NCI-H2107 (cell line): ENCODE data around the gene RAVER1.

Experiments used
- DNase-seq: peaks from one replicate; lab custom pipeline; 2025; lab: John Stamatoyannopoulos, UW

The RAVER1 gene

DNA sequence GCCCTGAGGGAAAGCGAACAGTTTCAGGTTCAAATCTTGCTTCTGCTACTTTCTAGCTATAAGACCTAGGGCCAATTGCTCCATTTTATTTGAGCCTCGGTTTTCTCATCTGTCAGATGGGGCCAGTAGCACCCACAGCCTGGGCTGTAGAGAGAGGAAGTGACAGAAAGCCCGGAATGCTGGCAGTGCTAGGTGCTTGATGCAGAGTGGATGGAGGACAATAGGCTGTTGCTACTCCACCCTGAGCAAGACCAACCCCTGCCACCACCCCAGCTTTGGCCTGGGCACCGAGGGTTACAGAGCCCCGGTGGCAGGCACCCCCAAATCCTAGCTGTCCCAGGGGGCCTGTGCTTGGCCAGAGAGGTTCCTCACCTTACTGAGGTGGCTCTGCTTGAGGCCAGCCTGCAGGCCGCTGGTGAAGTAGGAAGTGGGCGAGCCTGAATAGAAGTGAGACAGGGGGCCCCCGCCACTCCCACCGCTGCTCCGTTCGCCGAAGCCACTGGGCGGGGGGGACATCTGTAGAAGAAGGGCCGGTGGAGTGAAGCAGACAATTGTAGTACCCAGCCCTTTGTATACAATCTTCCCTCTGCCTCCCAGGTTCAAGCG, 15.4 kb downstream of the RAVER1 start:
- no peak for DNase-seq

DNA sequence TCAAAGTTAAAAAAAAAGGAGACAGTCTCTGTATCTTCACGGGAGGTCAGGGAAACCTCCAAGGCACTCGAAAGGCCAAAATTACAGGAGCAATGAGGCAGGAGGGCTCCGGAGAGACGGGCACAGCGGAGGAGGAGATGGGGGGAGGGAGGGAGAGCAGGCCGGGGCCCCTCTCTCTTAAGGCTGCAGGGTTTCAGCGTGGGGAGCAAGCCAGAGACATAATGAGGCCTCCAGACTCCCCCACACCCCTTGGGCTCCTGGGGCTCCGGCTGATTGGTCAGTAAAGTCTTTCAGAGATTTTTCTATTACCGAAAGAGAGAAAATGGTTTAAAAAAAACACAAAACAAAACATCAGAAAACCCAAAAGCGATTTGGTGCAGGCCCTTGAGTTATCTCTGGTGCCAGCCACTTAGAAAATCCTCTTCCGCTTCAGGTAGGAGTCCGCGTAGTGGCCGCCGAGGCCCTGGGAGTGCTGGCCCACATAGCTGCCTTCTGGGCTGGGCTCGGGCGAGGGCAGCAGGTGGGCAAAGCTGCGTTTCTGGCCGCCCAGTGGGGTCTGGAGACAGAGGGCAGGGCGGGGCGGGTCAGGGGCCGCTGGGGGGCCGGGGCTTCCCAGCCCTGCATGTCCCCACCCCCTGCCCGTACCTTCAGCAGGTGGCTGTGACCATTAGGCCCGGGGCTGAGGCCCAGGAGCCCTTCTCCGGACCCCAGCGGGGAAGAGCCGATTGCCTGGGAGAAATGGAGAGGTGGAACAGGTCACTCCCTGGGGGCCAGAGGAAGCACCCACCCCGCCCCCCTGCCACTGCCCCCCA, 16.1 kb downstream of the RAVER1 start:
- DNase-seq = no peak

DNA sequence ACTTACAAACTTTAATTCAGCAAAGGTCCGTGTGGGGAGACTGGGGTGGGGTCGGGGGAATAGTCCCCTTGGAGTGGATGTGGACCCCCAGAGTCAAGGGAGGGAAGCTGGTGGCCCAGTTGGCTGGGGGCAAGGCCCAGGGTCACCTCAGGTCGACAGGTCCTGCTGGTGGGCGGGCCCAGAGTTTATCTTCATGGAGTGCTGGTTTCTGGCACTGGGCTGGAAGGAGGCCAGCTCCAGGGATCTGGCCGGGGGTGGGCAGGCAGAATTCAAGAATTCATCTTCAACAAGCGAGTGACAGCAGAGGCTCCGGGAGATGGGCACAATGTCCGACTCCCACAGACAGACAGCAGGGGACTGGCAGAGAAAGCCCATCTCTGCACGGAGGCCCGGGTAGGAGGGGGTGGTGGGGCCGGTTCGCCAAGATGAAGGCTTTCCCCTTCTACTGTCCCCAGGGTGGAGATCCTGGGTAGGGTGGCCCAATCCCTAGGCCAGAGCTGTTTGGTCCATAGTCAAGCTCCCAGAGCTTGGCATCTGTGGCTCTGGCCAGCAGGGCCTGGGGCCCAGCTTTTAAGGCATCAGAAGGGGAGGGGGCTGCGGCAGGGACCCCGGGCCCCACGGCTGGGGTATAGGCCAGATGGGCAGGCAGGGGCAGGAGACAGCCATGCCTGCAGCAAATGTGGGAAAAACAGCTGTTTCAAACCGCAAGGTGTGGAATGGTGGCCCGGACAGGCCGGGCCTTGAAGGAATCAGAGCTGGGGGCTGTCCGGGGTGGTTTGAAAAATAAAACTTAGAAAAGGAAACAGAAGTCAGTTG, 16.9 kb downstream of the RAVER1 start:
- no peak for DNase-seq

DNA sequence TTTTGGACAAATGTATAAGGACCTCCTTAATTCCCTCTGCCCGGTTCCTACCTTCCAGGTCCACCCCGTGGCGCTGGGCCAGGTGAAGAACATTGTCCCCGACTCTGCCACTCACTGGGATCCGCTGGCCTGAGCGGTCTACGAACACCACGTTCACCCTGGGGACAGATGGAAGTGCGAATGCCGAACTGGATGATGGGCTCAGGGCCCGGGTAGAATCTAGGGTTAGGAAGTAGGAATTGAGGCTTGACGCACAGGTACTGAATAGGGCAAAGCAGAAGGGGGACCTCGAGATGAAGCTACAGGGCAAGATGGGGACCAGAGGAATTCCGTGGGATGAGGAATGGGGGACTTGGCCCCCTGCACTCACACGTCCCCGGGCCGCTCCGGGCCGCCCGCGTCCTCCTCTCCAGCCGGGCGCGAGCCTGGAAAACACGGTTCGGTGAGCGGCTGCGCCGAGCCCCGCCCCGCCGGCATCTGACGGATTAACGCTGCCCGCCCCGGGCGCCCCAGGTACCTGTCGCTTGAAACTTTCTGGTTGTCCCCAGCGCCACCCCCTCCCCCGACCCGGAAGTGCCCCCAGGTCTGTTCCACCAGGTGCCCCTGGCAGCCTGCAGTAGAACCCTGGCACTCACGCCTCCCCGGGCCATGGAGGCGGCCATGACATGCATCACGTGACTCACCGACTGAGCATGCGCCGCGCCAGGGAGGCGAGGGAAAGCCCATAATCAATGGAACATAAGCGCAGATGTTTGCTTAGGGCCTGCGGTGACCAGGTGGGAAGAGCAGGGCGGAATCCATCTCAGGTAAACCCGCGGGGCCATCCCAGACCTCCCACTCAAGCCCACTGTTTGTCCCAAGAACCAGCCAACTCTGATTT, 17.8 kb downstream of the RAVER1 start, which contains the start of gene FDX2:
TSS of gene FDX2 (minus strand) at position 681 of the 880 bp plus-strand sequence. CDS start at position 662, 19 bp downstream.
- peak; percentile 74 for DNase-seq

DNA sequence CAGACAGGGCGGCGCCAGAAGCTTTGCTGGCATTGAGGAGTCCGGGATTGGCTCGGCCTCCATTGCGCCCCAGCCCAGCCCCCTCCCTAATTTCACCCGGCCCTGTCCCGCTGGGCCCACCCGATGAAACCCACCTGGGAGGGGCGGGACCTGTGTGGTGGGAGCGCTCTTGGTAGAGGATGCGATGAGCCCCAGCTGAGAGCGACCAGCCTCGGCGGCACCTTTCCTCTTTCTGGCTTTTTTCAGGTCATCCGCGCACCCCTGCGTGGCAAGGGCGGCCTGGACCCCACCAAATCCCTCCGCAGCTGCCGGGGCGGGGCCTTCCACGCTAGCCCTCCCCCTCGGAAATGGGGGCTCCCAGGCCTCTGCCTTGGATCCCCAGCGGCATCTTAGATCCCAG, 23.9 kb downstream of the RAVER1 start, which contains the start of gene ZGLP1:
TSS of gene ZGLP1 (minus strand) at position 393 of the 400 bp plus-strand sequence.
- DNase-seq = no peak

DNA sequence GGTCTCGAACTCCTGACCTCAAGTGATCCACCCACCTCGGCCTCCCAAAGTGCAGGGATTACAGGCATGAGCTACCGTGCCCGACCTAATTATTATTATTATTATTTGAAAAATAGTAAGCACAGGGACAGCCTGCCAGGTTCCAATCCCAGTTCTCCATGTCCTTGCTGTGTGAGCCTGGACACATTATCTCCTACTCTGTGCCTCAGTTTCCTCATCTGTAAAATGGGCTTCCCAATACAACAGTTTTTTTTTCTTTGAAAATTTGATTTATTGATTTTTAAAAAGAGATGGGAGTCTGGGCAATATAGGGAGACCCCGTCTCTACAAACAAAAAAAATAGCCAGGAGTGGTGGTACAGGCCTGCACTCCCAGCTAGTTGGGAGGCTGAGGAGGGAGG, 27.0 kb downstream of the RAVER1 start:
- no peak for DNase-seq

DNA sequence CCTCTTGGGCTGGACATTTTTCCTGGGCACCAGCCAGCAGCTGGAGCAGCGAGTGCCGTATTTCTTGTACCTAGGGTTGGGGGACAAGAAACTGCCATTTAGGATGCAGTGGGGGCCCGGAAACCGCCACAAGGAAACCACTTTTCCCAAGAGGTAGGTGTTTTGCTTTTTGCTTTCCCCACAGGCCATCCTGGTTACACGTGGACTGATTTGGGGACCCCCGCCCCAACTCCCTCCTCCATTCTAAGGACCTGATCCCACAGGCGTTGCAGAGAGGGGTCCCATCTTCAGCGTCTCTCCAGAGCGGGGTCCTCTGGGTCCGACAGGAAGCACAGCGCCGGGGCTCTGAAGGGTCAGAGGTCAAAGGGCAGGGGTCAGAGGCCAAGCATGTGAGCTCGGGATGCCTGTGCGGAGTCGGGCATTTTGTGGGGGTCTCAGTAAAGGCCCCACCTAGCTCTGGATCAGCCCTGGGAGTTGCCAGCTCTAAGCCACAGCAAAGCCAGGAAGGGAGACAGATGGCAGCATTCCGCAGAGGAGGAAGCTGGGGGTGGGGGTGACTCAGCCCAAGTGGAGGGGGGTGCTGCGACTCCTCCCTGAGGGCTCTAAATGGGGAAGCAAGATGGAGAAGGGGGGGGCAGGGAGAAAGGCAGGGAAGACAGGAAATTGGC, 28.1 kb downstream of the RAVER1 start:
- DNase-seq = no peak

DNA sequence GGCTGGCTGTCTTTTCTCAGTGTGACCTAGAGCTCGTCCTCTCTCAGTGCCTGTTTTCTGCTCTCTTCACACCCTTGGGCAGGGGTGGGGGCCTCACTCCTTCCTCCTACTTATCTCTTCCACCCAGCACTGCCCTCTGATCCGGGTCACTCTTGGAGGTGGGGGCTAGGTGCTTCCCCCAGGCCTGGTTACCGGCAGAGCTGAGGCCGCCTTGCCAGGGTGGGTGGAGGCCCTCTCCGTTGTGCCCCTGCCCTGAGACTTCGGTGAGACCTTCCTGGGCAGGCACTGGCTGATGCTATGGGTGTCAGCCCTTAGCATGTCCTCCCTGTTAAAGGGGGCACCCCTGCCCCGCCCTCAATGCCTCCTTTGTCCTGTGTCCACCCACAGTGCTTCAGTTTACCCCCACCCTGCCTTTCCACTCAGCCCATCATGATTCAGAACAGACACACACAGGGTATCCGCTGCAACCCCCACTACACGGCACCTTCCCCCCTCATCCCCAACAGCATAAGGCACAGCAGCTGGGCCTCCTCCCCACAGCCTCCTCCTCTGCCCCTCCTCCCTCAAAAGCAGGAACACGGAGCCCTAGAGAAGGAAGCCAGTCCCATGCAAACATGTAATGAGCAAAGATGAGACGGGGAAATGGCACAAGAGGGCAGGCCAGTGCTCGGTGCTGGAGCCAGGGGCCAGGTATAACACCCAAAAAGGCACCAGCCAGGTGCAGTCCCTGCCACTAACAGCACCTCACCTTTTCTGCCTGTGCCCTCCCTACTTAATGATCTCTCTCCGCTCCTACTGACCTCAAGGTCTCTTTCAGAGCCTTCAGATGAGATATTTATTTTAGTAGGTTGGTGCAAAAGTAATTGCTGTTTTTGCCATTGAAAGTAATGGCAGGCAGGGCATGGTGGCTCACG, 33.5 kb downstream of the RAVER1 start:
- DNase-seq = no peak

DNA sequence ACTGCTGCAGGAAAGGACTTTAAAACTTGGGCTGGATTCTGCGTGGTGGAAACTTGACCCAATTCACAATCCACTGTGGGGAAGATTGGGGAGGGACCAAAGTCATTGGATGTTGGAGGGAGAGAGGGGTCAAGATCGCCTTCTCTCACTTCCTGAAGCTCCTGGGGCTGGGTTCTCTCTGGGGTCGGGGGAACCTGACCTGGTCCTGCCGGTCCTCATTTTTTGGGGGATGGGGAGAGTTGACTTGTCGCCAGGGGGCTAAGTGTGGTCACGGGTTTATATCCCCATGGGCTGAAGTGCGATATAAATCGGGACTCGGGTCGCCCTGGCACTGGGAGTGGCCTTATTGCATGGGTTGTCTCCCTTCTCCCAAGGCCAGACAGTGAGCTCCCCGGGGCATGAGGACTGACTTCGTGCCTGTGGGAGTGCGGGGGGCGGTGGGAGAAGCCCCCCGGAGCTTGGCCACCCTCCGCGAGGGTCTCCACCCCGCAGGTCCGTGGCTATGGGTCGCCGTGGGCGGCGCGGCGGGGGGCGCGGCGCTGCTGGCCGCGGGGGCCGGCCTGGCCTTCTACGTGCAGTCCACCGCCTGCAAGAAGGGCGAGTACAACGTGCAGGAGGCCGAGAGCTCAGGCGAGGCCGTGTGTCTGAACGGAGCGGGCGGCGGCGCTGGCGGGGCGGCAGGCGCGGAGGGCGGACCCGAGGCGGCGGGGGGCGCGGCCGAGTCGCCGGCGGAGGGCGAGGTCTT, 37.3 kb downstream of the RAVER1 start:
- DNase-seq = no peak

DNA sequence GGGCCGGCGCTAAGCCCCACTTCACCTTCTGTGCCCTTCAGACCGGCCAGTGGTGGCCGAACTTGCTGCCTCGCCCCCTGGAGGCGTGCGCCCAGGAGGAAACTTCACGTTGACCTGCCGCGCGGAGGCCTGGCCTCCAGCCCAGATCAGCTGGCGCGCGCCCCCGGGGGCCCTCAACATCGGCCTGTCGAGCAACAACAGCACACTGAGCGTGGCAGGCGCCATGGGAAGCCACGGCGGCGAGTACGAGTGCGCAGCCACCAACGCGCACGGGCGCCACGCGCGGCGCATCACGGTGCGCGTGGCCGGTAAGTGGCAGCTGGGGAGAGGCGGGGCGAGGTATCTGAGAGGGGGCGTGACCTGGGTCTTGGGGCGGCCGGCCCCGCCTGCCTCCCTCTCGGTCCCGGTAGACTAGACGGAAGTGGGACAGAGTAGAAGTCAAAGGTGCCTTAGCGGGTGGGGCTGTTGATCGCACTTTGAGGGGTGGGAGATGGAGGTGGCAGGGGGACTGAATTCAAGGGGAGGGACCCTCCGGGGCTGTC, 38.0 kb downstream of the RAVER1 start:
- DNase-seq = no peak

DNA sequence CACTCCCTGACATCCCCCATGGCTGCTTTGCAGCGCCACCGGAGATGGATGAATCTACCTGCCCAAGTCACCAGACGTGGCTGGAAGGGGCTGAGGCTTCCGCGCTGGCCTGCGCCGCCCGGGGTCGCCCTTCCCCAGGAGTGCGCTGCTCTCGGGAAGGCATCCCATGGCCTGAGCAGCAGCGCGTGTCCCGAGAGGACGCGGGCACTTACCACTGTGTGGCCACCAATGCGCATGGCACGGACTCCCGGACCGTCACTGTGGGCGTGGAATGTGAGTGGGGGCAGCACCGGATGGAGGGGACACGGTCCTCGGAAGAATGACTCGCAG, 39.0 kb downstream of the RAVER1 start:
- DNase-seq = no peak

DNA sequence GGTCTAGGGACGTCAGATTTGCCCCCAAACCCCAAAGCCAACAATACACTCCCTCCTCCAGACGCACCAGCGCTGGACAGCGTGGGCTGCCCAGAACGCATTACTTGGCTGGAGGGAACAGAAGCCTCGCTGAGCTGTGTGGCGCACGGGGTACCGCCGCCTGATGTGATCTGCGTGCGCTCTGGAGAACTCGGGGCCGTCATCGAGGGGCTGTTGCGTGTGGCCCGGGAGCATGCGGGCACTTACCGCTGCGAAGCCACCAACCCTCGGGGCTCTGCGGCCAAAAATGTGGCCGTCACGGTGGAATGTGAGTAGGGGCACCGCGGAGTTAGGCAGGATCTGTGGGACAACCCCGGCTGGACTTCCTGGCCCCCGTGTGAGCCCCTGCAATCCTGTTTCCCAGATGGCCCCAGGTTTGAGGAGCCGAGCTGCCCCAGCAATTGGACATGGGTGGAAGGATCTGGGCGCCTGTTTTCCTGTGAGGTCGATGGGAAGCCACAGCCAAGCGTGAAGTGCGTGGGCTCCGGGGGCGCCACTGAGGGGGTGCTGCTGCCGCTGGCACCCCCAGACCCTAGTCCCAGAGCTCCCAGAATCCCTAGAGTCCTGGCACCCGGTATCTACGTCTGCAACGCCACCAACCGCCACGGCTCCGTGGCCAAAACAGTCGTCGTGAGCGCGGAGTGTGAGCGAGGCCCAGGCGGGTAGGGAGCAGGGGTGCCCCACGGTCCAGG, 39.5 kb downstream of the RAVER1 start:
- DNase-seq = no peak

DNA sequence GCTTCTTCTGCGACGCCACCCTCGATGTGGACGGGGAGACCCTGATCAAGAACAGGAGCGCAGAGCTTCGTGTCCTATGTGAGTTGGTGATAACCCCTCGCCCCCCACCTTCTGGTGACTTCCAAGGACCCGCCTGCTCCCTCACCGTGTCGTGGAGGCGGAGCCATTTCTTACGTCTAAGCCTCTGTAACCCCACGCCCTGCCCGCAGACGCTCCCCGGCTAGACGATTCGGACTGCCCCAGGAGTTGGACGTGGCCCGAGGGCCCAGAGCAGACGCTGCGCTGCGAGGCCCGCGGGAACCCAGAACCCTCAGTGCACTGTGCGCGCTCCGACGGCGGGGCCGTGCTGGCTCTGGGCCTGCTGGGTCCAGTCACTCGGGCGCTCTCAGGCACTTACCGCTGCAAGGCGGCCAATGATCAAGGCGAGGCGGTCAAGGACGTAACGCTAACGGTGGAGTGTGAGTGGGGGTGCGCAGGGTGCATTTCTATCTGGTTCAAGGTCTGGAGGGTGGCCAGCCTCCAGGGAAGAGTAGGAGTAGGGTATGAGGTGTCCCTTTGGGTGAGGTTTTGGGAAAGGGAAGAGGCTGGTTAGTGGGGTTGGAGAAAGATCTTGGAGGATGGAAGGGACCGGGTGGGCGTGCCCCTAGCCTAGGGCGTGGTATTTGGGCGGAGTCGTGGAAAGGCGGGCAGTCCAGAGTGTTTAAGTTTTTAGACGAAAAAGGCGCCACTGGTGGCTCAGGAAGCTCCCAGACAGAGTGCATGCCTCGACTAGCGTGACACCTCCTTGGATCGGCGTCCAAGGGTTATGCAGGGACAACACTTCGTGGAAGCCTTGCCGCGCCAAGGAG, 40.3 kb downstream of the RAVER1 start:
- no peak for DNase-seq

DNA sequence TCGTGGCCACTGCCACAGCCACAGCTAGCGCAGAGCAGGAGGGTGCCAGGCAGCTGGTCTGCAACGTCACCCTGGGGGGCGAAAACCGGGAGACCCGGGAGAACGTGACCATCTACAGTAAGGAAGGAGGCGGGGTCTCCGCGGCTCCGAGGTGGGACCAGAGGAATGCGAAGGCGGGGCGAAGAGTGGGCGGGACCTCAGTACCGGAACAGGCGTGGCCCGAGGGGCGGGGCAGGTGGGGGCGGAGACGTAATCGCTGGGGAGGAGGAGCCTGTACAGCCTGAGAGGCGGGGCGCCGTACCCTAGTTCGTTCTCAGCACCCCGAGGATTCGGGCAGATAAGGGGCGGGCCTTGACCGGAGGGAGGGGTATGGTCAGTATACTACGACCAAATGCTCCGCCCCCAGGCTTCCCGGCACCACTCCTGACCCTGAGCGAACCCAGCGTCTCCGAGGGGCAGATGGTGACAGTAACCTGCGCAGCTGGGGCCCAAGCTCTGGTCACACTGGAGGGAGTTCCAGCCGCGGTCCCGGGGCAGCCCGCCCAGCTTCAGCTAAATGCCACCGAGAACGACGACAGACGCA, 41.0 kb downstream of the RAVER1 start:
- no peak for DNase-seq

DNA sequence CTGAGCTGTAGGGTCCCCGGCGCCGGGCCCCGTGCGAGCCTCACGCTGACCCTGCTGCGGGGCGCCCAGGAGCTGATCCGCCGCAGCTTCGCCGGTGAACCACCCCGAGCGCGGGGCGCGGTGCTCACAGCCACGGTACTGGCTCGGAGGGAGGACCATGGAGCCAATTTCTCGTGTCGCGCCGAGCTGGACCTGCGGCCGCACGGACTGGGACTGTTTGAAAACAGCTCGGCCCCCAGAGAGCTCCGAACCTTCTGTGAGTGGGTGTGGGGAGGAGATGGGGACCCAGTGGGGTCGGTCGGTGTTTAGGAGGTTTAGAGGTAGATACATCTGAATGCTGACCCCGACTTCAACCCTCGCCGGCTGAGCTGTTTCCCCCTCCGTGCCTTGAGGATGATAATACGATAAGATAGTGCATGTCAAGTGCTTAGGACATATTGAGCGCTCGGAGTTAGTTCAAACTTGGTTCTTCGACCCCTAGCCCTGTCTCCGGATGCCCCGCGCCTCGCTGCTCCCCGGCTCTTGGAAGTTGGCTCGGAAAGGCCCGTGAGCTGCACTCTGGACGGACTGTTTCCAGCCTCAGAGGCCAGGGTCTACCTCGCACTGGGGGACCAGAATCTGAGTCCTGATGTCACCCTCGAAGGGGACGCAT, 41.6 kb downstream of the RAVER1 start:
- no peak for DNase-seq

DNA sequence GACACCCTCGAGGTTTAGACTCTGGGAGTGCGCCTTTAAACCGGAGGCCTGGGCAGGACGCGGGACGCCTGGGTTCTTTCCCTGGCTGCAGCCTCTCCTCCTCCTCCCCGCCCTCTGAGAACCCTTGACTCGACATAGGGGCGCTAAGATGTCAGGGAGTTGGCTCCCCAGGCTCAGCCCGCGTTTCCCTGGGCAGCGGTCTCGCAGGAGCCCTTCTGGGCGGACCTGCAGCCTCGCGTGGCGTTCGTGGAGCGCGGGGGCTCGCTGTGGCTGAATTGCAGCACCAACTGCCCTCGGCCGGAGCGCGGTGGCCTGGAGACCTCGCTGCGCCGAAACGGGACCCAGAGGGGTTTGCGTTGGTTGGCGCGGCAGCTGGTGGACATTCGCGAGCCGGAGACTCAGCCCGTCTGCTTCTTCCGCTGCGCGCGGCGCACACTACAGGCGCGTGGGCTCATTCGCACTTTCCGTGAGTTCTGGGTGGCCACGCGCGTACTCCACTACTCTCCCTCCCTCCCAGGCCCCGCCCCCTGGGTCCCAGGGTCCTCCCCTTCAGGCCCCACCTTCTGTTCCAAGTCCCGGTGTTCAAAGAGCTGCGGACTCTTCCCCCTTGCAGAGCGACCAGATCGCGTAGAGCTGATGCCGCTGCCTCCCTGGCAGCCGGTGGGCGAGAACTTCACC, 42.3 kb downstream of the RAVER1 start:
- no peak for DNase-seq
